ENCODE measurements around the gene TMPRSS4.

- 0 out of 2 replicates have a peak, but pooled peaks have one; percentile 22 for TF ChIP-seq CTCF (conservative IDR thresholded peaks at IDR 0.05; ENCODE audit: low read depth, low read length)
- TF ChIP-seq EZH2 (IDR thresholded peaks at IDR 0.05; ENCODE audit: borderline replicate concordance, low read depth, low read length, poor library complexity, severe bottlenecking): no peak
Measured at GRCh38 chr11:118027694-118028093, 49.2 kb upstream of the TMPRSS4 start.
